ENCODE results near the gene IGDCC3. TPM values are rescaled to one million over a fixed set of nuclear protein-coding genes. Genes with fewer than 3 reads are reported as not detected.

IGDCC3 gene
- total and polyA plus RNA-seq, 2 donors (not counting 3 experiments of a cell fraction or from before 2014, with no cell fraction given) = 0.03 TPM; not detected in 1

DNA sequence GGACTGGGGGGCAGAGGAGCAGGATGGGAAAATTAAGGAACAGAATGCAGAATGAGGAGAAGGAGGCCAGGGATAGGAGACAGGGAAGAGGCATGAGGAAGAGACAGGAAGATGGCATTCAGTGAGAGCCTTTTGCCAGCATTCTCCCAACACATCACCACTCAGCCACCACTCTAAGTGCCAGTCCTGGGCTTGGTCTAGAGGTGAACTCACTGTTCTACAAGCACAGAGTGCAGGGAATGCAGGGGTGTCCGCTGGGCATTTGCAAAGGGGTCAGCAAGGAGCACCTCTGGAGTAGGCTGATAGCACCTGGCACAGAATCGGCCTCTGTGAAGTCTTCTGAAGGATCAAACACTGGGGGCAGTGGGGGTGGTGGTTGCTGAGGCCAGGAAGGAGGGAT is 14.6 kb upstream of the IGDCC3 start:
- Histone ChIP-seq H3K79me2 (ENCODE audit: control insufficient read depth, insufficient read depth, low read length) (no peaks in the 10 kb centered on the region), H3K4me3 (replicated peaks in 1 of 3; ENCODE audit: insufficient read depth in 1 of 3, low read depth in 1 of 3, low read length in 3 of 3) (no peak overlapping the region), H3K9me3 (replicated peaks; ENCODE audit: control insufficient read depth, insufficient read depth, low read length) (no peaks in the 10 kb centered on the region), H3K36me3 (ENCODE audit: control insufficient read depth in 2 of 2, extremely low read depth in 1 of 2, insufficient read depth in 2 of 2, low read length in 2 of 2) (no peaks in the 10 kb centered on the region), H3K9ac (replicated peaks; ENCODE audit: extremely low read depth, insufficient read depth, low read length) (no peak overlapping the region), H2AFZ (ENCODE audit: low read depth, low read length) (no peak overlapping the region), H3K27me3 (ENCODE audit: control insufficient read depth in 2 of 2, insufficient read depth in 2 of 2, low read length in 2 of 2) (peaks cover 28 to 36% of the 10 kb centered on the region in 2 experiments), H3K4me1 (ENCODE audit: control insufficient read depth, extremely low read depth, insufficient read depth, low read length) (no peaks in the 10 kb centered on the region), H3K9me1 (replicated peaks; ENCODE audit: control insufficient read depth, extremely low read depth, insufficient read depth, low read length) (no peaks in the 10 kb centered on the region), H4K20me1 (replicated peaks; ENCODE audit: control insufficient read depth, extremely low read depth, insufficient read depth, low read length) (no peaks in the 10 kb centered on the region), H3K4me2 (ENCODE audit: insufficient read depth, low read length) (no peak overlapping the region), H3K27ac (ENCODE audit: insufficient read depth, low read depth, low read length) (no peak overlapping the region)
- POLR2A ChIA-PET = no interaction called here
- TF ChIP-seq MAX (IDR thresholded peaks at IDR 0.05; ENCODE audit: insufficient read depth, insufficient read length) (no peak), GATA2 (IDR thresholded peaks at IDR 0.05; ENCODE audit: insufficient read depth, insufficient read length, low read depth, low read length) (no peak), FOS (IDR thresholded peaks at IDR 0.05; ENCODE audit: borderline replicate concordance, insufficient read depth, low read length) (no peak), JUN (IDR thresholded peaks at IDR 0.05; ENCODE audit: borderline replicate concordance, insufficient read depth, insufficient read length, low read depth) (no peak), POLR2A (IDR thresholded peaks at IDR 0.05; ENCODE audit: low read depth, low read length) (no peak), POLR2AphosphoS5 (IDR thresholded peaks at IDR 0.05; ENCODE audit: insufficient read depth, low read depth, low read length) (no peak), CTCF (IDR thresholded peaks at IDR 0.05; ENCODE audit: extremely low read depth in 1 of 2, insufficient read depth in 1 of 2, low read depth in 1 of 2, low read length in 2 of 2) (no peak), EZH2 (IDR thresholded peaks at IDR 0.05; ENCODE audit: borderline replicate concordance, low read depth, low read length, severe bottlenecking) (no peak), MYC (IDR thresholded peaks at IDR 0.05; ENCODE audit: low read depth, low read length) (no peak)
- CTCF ChIA-PET = interaction anchor here (1.2 to 1.7 kb wide), 2 partner anchors 8 to 71 kb away, joined by 3 to 7 read pairs; no protein-coding TSS in a partner anchor
- intact Hi-C loops (cut with micrococcal nuclease) = no loop called here
- no TSS peak for BruUV-seq (replicated peaks)
- no peak for DNase-seq (ENCODE audit: low read depth, low spot score)
- dilution Hi-C loops (cut with MboI; ENCODE audit: extremely low pct_ligation_motif_present, low sequenced_read_pairs) = no loop called here
- no peak for FAIRE-seq
